HepG2 (cell line): ENCODE data around the gene ZDHHC14. TPM values are rescaled to one million over a fixed set of nuclear protein-coding genes. Genes with fewer than 3 reads are reported as not detected.
A peak's percentile ranks its signal among the peaks of the same experiment; 100 is the strongest.

Source experiments
- FLYWCH1 ChIP-seq: sonication (generic); formaldehyde crosslinking; IDR thresholded peaks from 2 replicates; pipeline ENCODE4 v1.8.1; 2023; ENCODE audit warnings: mild to moderate bottlenecking, missing genetic modification reagents
- MEF2D ChIP-seq: sonication (generic); formaldehyde crosslinking; IDR thresholded peaks from 2 replicates; pipeline ENCODE4 v1.5.1; 2020; ENCODE audit warnings: mild to moderate bottlenecking, missing genetic modification reagents
- MTF2 ChIP-seq: sonication (generic); formaldehyde crosslinking; IDR thresholded peaks from 2 replicates; pipeline ENCODE4 v1.5.0; 2020; ENCODE audit warnings: missing genetic modification reagents, borderline replicate concordance
- RORA ChIP-seq: sonication (generic); formaldehyde crosslinking; IDR thresholded peaks from 2 replicates; pipeline ENCODE4 v1.5.0; 2020; ENCODE audit warnings: mild to moderate bottlenecking, missing genetic modification reagents, moderate library complexity
- SMC3 ChIP-seq: IDR thresholded peaks from 2 replicates; pipeline ENCODE4 v1.6.1; 2011; ENCODE audit warnings: low read length, improper control_type of control experiment
- THYN1 ChIP-seq: sonication (generic); formaldehyde crosslinking; IDR thresholded peaks from 2 replicates; pipeline ENCODE4 v1.8.1; 2023; ENCODE audit warnings: low read depth, mild to moderate bottlenecking, moderate library complexity, missing genetic modification reagents, borderline replicate concordance
- ZBTB21 ChIP-seq: sonication (generic); formaldehyde crosslinking; IDR thresholded peaks from 2 replicates; pipeline ENCODE4 v1.4.0; 2020; ENCODE audit warnings: missing genetic modification reagents
- ZFX ChIP-seq: sonication (generic); formaldehyde crosslinking; IDR thresholded peaks from 2 replicates; pipeline ENCODE4 v1.4.0; 2020; ENCODE audit warnings: mild to moderate bottlenecking, low read depth, missing genetic modification reagents, moderate library complexity
- ZNF317 ChIP-seq: sonication (generic); formaldehyde crosslinking; IDR thresholded peaks from 2 replicates; pipeline ENCODE4 v1.5.0; 2020; ENCODE audit warnings: mild to moderate bottlenecking, missing genetic modification reagents
- ZNF547 ChIP-seq: sonication (generic); formaldehyde crosslinking; IDR thresholded peaks from 2 replicates; pipeline ENCODE4 v1.5.1; 2020; ENCODE audit warnings: mild to moderate bottlenecking, missing genetic modification reagents
- ZNF607 ChIP-seq: sonication (generic); formaldehyde crosslinking; IDR thresholded peaks from 2 replicates; pipeline ENCODE4 v1.5.1; 2020; ENCODE audit warnings: missing genetic modification reagents, mild to moderate bottlenecking, borderline replicate concordance
- ZNF619 ChIP-seq: sonication (generic); formaldehyde crosslinking; IDR thresholded peaks from 2 replicates; pipeline ENCODE4 v1.4.0; 2020; ENCODE audit warnings: mild to moderate bottlenecking, missing genetic modification reagents
- polyA plus RNA-seq, 8 experiments: library from polyadenylated mRNA; depleted of rRNA in 3 of 8; stranded (reverse) in 7 of 8; unstranded in 1 of 8; fragments of >200 nt; fragmentation: Illumina TruSeq in 4 of 8; extraction: Trizol in 4 of 8; gene quantifications; 2 replicates each; pipeline versions ENCODE4 v1.2.1 to v1.2.3, GENCODE V29; 2011 to 2016; ENCODE audit warnings: low read depth in 4 of 8, missing spikeins in 1 of 8, mixed read lengths in 1 of 8; ENCODE audit not compliant: insufficient read depth in 1 of 8
- total RNA-seq, 5 experiments: library from RNA; depleted of rRNA; stranded (reverse); fragments of >200 nt; fragmentation: Illumina TruSeq; extraction: Trizol; gene quantifications; 2 replicates each; pipeline ENCODE4 v1.2.3, GENCODE V29; 2016; ENCODE audit warnings: low read depth in 1 of 5
- TF ChIP-seq, protein P1 (sequence below): sonication (generic); formaldehyde crosslinking; IDR thresholded peaks from 2 replicates; pipeline ENCODE4 v1.4.0; 2020; ENCODE audit warnings: mild to moderate bottlenecking, missing genetic modification reagents
- TF ChIP-seq, protein P2 (sequence below): sonication (generic); formaldehyde crosslinking; conservative IDR thresholded peaks from 2 replicates; pipeline ENCODE4 v1.8.1; 2023; ENCODE audit warnings: missing genetic modification reagents
- TF ChIP-seq, protein P3 (sequence below): sonication (generic); formaldehyde crosslinking; IDR thresholded peaks from 2 replicates; pipeline ENCODE4 v1.4.0; 2020; ENCODE audit warnings: mild to moderate bottlenecking, missing genetic modification reagents, borderline replicate concordance
- TF ChIP-seq, protein P4 (sequence below): sonication (generic); formaldehyde crosslinking; IDR thresholded peaks from 2 replicates; pipeline ENCODE4 v1.5.1; 2020; ENCODE audit warnings: missing genetic modification reagents, mild to moderate bottlenecking, borderline replicate concordance

The ZDHHC14 gene
- total and polyA plus RNA-seq, 2 of the 13 experiments (the other 11 are each of a cell fraction or from before 2014, with no cell fraction given): 3.7 to 9.5 TPM

DNA sequence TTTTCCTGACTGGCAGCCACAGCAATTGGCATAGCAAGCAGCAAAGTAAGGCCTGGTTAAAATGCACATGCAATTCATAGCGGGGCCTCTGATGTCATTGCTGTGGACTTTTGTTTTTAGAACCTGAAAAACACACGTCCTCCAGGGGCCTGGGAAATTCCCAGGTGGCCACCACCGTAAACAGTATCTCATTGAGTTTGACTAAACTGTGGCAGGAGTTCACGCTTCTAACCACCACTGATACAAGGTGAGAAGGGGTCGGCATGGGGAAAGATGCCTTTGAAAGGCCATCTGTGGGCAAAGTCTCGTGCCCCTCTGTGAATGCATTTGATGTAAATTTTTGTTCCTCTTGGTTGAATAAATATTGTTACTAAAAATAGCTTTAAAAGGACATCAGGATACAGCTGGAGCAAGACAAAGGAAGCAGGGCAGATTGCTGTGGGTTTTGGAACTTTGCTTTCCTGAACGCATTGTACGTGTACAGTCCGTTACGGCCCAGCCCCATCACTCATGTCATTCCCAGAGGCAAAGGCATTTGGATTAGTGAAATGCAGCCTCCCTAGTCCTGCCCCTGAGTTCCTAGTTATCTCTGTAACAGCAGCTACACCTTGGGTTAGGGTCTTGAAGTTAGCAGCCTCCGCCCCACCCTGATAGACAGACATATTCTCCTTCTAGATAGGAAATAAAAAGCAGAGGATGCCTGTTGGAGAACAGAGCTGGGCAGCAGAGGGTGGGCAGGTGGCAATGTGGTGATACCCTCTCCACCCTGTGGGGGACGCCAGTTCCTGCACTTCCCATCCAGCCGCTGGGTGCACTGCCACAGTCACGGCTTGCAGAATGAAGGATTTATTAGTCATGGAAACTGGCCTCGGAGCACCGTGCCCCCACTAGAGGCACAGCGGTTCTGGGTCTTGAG is 80.3 kb downstream of the ZDHHC14 start (continued):
- TF ChIP-seq ZFX (peak; percentile 51), ZNF619 (CRISPR knock-in tag) (no peak), MTF2 (CRISPR knock-in tag) (no peak), ZNF607 (CRISPR knock-in tag) (no peak), SMC3 (peak; percentile 6; the same call in 1 of the 2 replicates), FLYWCH1 (peak; percentile 89; the same call in 1 of the 2 replicates), RORA (CRISPR knock-in tag) (no peak), MEF2D (peak; percentile 98), ZBTB21 (CRISPR knock-in tag) (peak; percentile 73), ZNF547 (CRISPR knock-in tag) (0 out of 2 replicates have a peak, but pooled peaks have one; percentile 16), ZNF317 (CRISPR knock-in tag) (0 out of 2 replicates have a peak, but pooled peaks have one; percentile 23), THYN1 (CRISPR knock-in tag) (no peak)
- TF ChIP-seq, protein P1, sequence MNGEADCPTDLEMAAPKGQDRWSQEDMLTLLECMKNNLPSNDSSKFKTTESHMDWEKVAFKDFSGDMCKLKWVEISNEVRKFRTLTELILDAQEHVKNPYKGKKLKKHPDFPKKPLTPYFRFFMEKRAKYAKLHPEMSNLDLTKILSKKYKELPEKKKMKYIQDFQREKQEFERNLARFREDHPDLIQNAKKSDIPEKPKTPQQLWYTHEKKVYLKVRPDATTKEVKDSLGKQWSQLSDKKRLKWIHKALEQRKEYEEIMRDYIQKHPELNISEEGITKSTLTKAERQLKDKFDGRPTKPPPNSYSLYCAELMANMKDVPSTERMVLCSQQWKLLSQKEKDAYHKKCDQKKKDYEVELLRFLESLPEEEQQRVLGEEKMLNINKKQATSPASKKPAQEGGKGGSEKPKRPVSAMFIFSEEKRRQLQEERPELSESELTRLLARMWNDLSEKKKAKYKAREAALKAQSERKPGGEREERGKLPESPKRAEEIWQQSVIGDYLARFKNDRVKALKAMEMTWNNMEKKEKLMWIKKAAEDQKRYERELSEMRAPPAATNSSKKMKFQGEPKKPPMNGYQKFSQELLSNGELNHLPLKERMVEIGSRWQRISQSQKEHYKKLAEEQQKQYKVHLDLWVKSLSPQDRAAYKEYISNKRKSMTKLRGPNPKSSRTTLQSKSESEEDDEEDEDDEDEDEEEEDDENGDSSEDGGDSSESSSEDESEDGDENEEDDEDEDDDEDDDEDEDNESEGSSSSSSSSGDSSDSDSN (CRISPR knock-in tag): 0 out of 2 replicates have a peak, but pooled peaks have one; percentile 1
- TF ChIP-seq, protein P2, sequence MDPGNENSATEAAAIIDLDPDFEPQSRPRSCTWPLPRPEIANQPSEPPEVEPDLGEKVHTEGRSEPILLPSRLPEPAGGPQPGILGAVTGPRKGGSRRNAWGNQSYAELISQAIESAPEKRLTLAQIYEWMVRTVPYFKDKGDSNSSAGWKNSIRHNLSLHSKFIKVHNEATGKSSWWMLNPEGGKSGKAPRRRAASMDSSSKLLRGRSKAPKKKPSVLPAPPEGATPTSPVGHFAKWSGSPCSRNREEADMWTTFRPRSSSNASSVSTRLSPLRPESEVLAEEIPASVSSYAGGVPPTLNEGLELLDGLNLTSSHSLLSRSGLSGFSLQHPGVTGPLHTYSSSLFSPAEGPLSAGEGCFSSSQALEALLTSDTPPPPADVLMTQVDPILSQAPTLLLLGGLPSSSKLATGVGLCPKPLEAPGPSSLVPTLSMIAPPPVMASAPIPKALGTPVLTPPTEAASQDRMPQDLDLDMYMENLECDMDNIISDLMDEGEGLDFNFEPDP (CRISPR knock-in tag): 0 out of 2 replicates have a peak, but pooled peaks have one; percentile 70
- TF ChIP-seq, protein P3, sequence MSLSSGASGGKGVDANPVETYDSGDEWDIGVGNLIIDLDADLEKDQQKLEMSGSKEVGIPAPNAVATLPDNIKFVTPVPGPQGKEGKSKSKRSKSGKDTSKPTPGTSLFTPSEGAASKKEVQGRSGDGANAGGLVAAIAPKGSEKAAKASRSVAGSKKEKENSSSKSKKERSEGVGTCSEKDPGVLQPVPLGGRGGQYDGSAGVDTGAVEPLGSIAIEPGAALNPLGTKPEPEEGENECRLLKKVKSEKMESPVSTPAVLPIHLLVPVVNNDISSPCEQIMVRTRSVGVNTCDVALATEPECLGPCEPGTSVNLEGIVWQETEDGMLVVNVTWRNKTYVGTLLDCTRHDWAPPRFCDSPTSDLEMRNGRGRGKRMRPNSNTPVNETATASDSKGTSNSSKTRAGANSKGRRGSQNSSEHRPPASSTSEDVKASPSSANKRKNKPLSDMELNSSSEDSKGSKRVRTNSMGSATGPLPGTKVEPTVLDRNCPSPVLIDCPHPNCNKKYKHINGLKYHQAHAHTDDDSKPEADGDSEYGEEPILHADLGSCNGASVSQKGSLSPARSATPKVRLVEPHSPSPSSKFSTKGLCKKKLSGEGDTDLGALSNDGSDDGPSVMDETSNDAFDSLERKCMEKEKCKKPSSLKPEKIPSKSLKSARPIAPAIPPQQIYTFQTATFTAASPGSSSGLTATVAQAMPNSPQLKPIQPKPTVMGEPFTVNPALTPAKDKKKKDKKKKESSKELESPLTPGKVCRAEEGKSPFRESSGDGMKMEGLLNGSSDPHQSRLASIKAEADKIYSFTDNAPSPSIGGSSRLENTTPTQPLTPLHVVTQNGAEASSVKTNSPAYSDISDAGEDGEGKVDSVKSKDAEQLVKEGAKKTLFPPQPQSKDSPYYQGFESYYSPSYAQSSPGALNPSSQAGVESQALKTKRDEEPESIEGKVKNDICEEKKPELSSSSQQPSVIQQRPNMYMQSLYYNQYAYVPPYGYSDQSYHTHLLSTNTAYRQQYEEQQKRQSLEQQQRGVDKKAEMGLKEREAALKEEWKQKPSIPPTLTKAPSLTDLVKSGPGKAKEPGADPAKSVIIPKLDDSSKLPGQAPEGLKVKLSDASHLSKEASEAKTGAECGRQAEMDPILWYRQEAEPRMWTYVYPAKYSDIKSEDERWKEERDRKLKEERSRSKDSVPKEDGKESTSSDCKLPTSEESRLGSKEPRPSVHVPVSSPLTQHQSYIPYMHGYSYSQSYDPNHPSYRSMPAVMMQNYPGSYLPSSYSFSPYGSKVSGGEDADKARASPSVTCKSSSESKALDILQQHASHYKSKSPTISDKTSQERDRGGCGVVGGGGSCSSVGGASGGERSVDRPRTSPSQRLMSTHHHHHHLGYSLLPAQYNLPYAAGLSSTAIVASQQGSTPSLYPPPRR (CRISPR knock-in tag): 0 out of 2 replicates have a peak, but pooled peaks have one; percentile 18
- TF ChIP-seq, protein P4, sequence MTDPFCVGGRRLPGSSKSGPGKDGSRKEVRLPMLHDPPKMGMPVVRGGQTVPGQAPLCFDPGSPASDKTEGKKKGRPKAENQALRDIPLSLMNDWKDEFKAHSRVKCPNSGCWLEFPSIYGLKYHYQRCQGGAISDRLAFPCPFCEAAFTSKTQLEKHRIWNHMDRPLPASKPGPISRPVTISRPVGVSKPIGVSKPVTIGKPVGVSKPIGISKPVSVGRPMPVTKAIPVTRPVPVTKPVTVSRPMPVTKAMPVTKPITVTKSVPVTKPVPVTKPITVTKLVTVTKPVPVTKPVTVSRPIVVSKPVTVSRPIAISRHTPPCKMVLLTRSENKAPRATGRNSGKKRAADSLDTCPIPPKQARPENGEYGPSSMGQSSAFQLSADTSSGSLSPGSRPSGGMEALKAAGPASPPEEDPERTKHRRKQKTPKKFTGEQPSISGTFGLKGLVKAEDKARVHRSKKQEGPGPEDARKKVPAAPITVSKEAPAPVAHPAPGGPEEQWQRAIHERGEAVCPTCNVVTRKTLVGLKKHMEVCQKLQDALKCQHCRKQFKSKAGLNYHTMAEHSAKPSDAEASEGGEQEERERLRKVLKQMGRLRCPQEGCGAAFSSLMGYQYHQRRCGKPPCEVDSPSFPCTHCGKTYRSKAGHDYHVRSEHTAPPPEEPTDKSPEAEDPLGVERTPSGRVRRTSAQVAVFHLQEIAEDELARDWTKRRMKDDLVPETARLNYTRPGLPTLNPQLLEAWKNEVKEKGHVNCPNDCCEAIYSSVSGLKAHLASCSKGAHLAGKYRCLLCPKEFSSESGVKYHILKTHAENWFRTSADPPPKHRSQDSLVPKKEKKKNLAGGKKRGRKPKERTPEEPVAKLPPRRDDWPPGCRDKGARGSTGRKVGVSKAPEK: 0 out of 2 replicates have a peak, but pooled peaks have one; percentile 50
